ENCODE results near the gene DCAF6.

DCAF6 gene

DNA sequence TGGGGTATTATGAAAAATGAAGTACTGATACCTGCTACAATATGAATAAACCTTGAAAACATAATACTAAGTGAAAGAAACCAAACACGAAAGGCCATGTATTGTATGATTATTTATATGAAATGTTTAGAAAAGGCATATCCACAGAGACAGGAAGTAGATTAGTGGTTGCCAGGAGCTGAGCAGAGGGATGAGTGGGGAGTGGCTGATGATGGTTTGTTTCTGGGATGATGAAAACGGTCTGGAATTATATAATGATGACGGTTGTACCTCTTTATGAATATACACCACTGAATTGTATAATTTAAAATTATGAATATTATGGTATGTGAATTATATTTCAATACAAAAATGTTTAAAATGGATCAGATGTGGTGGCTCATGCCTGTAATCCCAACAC lies 64.2 kb downstream of the DCAF6 start:
- Mint-ChIP-seq H3K4me1 (ENCODE audit: low read depth) (no peaks in the 10 kb centered on the region), H3K36me3 (ENCODE audit: low read depth) (peaks cover 43% of the 10 kb centered on the region), H3K27ac (no peak overlapping the region), H3K4me3 (no peak overlapping the region), H3K27me3 (no peaks in the 10 kb centered on the region), H3K9me3 (no peaks in the 10 kb centered on the region)
- DNase-seq = no peak

DNA sequence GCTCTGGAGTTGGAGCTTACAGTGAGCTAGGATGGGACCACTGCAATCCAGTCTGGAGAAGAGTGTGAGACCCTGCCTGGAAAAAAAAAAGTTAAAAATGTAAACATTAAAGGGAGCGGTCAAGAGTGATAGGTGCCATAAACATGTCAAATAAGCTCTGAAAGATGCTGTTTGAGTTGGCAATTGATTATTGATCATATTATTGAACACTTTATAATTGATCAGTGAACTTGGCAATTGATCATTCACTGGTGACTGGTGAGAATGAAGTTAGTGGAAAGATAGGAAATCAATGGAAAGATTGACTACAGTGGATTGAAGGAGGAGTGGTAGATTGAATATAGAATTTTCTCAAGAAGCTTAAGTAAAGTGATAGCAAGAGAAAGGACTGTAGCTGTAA lies 64.7 kb downstream of the DCAF6 start:
- DNase-seq = no peak
- Mint-ChIP-seq H3K9me3 (no peaks in the 10 kb centered on the region), H3K36me3 (ENCODE audit: low read depth) (peaks cover 41% of the 10 kb centered on the region), H3K27ac (no peak overlapping the region), H3K4me3 (no peak overlapping the region), H3K4me1 (ENCODE audit: low read depth) (no peaks in the 10 kb centered on the region), H3K27me3 (no peaks in the 10 kb centered on the region)

DNA sequence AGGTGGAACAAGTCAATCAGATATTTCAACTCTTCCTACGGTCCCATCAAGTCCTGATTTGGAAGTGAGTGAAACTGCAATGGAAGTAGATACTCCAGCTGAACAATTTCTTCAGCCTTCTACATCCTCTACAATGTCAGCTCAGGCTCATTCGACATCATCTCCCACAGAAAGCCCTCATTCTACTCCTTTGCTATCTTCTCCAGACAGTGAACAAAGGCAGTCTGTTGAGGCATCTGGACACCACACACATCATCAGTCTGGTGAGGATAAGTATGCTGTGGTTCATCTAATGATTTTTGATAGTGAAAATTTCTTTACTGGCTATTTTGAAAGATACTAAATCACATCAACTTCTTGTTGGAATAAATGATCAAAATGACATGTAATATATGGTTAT lies 68.0 kb downstream of the DCAF6 start:
- no peak for DNase-seq
- peaks cover 46% of the 10 kb centered on the region for H3K36me3 Mint-ChIP-seq (ENCODE audit: low read depth)
- no peaks in the 10 kb centered on the region for H3K27me3 Mint-ChIP-seq
- no peaks in the 10 kb centered on the region for H3K9me3 Mint-ChIP-seq
- no peak overlapping the region for H3K4me3 Mint-ChIP-seq
- H3K4me1 Mint-ChIP-seq (ENCODE audit: low read depth) = no peaks in the 10 kb centered on the region
- peak overlapping the region; percentile 19 for H3K27ac Mint-ChIP-seq

DNA sequence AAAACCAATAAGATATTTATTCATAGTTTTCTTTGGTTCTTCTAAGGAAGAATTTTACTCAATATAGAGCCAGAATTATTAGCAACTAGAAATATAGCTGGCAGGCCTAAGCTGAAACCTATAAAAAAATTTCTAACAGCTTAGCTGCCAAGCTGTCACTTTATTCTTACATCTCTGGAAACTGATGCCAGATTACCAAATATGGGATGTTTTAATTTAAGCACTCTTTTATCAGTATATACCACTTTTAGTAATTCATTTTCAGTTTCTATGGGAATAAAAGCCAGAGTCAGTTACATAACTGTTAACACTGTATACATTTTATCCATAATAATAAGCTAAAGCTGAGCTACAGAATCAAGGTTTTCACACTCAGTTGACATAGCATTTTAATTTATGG lies 69.0 kb downstream of the DCAF6 start:
- no peak for DNase-seq
- no peak overlapping the region for H3K27ac Mint-ChIP-seq
- no peaks in the 10 kb centered on the region for H3K9me3 Mint-ChIP-seq
- H3K4me1 Mint-ChIP-seq (ENCODE audit: low read depth) = no peaks in the 10 kb centered on the region
- no peak overlapping the region for H3K4me3 Mint-ChIP-seq
- no peaks in the 10 kb centered on the region for H3K27me3 Mint-ChIP-seq
- H3K36me3 Mint-ChIP-seq (ENCODE audit: low read depth) = peaks cover 41% of the 10 kb centered on the region

DNA sequence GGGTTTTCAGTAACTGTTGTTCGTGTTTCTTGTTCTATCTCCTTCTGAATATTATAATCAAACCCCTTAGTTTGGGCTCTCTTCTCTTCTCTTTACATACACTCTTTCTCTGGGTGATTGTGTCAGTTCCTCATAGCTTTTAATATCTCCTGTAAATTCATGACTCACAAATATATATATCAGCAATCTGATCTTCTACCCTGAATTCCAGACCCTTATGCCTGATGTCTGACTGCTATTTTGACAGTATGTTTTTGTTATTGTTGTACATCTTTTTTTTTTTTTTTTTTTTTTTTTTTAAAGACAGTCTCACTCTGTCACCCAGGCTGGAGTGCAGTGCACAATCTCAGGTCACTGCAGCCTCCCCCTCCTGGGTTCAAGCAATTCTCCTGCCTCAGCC lies 71.2 kb downstream of the DCAF6 start:
- Mint-ChIP-seq H3K4me1 (ENCODE audit: low read depth) (no peaks in the 10 kb centered on the region), H3K9me3 (no peaks in the 10 kb centered on the region), H3K36me3 (ENCODE audit: low read depth) (peaks cover 49% of the 10 kb centered on the region), H3K4me3 (no peak overlapping the region), H3K27ac (no peak overlapping the region), H3K27me3 (no peaks in the 10 kb centered on the region)
- DNase-seq = no peak

DNA sequence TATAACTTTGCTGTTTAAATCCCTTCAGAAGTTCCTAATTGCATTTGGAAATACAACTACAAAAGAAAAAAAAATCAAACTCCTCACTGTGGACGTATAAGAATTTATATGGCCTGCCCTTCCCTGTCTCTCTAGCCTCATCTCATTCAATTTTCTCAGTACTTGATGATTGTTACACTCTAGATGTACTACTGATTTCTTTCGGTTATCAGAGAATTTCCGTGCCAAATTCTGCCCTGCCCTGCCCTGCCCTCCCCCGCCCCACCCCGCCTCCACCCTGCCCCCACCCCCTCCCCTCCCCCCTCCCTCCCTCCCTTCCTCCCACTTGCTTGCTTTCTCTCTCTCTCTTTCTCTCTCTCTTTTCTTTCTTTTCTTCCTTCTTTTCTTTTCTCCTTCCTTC lies 72.1 kb downstream of the DCAF6 start:
- H3K36me3 Mint-ChIP-seq (ENCODE audit: low read depth) = peaks cover 53% of the 10 kb centered on the region

DNA sequence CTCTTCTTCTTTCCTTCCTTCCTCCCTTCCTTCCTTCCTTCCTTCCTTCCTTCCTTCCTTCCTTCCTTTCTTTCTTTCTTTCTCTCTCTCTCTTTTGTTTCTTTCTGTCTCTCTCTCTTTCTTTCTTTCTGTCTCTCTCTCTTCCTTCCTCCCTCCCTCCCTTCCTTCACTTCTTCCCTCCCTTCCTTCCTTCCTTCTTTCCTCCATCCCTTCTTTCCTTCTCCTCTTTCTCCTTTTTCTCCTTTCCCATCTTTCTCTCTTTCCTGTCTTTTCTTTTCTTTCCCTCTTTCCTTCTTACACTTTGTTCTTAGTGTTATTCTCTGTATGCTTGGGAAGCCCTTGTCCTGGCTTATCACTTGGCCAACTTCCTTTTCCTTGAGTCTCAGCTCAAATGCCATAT lies 72.8 kb downstream of the DCAF6 start:
- Mint-ChIP-seq H3K4me1 (ENCODE audit: low read depth) (no peaks in the 10 kb centered on the region), H3K9me3 (no peaks in the 10 kb centered on the region), H3K27ac (peak overlapping the region; percentile 19), H3K36me3 (ENCODE audit: low read depth) (peaks cover 52% of the 10 kb centered on the region), H3K4me3 (no peak overlapping the region), H3K27me3 (no peaks in the 10 kb centered on the region)
- DNase-seq = no peak

More for the DNA sequence above, 72.1 kb downstream of the DCAF6 start:
- Mint-ChIP-seq H3K9me3 (no peaks in the 10 kb centered on the region), H3K27ac (no peak overlapping the region), H3K4me1 (ENCODE audit: low read depth) (no peaks in the 10 kb centered on the region), H3K27me3 (no peaks in the 10 kb centered on the region), H3K4me3 (no peak overlapping the region)
- no peak for DNase-seq

DNA sequence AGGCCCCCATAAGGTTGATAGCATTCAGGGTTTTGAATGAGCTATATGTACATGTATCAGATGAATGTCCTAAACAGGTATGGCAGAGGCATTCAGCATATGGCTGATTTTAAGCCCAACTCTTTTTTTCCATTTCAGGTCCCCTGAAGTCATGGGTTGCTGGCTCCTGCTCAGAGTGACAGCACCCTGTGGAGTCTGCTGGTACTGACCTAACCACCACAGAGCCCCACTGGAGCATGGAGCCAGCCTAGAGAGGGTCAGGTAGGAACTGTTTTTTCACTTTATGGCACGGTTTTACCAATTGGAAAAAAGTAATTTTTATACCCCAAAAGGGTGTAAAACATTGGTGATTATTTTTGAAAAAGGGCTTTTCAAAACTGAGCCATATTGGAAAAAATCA lies 82.9 kb downstream of the DCAF6 start:
- no peak for DNase-seq
- H3K4me1 Mint-ChIP-seq (ENCODE audit: low read depth) = no peaks in the 10 kb centered on the region
- H3K36me3 Mint-ChIP-seq (ENCODE audit: low read depth) = peaks cover 51% of the 10 kb centered on the region
- no peak overlapping the region for H3K27ac Mint-ChIP-seq
- no peaks in the 10 kb centered on the region for H3K27me3 Mint-ChIP-seq
- H3K4me3 Mint-ChIP-seq = no peak overlapping the region
- no peaks in the 10 kb centered on the region for H3K9me3 Mint-ChIP-seq

DNA sequence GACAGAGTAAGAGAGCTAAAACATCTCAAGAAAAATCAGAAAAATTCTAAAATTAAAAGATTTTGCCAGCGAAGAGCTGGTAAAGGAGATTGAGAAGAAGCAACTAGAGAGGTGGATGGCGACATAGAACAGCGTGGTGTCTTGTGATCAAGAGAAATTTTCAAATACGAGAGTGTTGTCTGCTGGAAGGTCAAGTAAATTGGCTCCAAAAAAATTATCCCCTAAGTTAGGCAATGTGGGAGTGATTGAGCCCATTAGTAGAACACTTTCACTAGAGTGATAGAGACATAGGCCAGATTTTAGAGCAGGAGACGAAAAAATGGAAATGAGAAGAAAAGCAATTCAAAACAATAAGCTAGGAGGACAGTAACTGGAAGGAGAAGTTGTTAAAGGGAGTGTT lies 94.7 kb downstream of the DCAF6 start:
- no peaks in the 10 kb centered on the region for H3K4me1 Mint-ChIP-seq (ENCODE audit: low read depth)
- H3K9me3 Mint-ChIP-seq = no peaks in the 10 kb centered on the region
- no peak overlapping the region for H3K27ac Mint-ChIP-seq
- no peaks in the 10 kb centered on the region for H3K27me3 Mint-ChIP-seq
- no peak overlapping the region for H3K4me3 Mint-ChIP-seq
- peaks cover 11% of the 10 kb centered on the region for H3K36me3 Mint-ChIP-seq (ENCODE audit: low read depth)
- no peak for DNase-seq

DNA sequence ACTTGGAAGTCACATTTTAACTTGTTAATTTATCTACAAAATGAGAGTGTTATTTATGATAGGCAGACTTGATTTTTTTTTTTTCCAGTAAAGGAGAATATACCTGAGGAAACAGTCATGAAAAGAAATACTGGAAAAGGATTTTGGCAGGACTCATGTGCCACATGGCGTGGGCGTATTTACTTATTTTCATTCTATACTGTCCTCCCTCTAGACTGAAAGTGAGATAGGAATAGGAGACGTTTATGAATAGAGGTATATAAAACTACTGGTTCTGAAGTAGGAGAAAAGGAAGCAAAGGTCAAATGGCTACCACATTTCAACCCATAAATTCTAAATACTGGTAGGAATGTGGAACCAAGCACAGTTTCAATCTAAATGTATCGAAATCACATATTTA lies 95.1 kb downstream of the DCAF6 start:
- H3K9me3 Mint-ChIP-seq = no peaks in the 10 kb centered on the region
- H3K36me3 Mint-ChIP-seq (ENCODE audit: low read depth) = peaks cover 11% of the 10 kb centered on the region
- H3K4me1 Mint-ChIP-seq (ENCODE audit: low read depth) = no peaks in the 10 kb centered on the region
- H3K4me3 Mint-ChIP-seq = no peak overlapping the region
- no peak for DNase-seq
- H3K27ac Mint-ChIP-seq = no peak overlapping the region
- H3K27me3 Mint-ChIP-seq = no peaks in the 10 kb centered on the region

DNA sequence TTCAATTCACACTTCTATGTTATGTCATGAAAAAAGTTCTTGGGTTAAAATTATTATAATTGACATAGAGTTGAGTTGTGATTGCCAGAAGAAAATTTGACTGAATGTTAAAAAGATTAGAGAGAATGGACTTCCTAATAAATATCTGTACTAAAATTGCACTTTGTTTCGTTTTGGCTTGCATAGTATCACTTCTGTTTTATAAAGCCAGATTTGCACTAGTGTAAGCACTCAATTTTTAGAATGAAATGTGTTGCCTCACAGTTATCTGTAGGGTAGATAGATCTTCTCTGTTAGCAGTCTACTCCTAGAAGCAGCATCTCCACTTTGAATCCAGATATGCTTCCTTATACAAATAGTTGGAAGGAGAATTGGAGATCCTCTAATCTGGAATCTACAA lies 95.5 kb downstream of the DCAF6 start:
- Mint-ChIP-seq H3K27ac (no peak overlapping the region), H3K9me3 (no peaks in the 10 kb centered on the region), H3K27me3 (no peaks in the 10 kb centered on the region), H3K36me3 (ENCODE audit: low read depth) (peaks cover 11% of the 10 kb centered on the region), H3K4me1 (ENCODE audit: low read depth) (no peaks in the 10 kb centered on the region), H3K4me3 (no peak overlapping the region)
- no peak for DNase-seq

DNA sequence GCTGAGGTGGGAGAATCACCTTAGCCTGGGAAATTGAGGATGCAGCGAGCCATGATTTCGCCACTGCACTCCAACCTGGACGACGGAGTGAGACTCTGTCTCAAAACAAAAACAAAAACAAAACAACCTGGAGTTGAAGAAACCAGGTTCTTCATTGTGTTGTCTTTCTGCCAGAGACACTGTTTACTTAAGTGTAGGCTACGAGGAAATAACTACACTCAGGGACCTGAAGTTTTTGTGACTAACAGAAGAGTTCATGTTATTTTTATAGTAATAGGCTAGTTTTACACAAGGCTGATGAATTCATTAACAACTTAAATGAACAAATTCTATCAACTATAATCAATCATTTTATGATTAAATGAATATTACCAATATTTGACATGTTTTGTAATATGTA lies 98.9 kb downstream of the DCAF6 start:
- H3K27ac Mint-ChIP-seq = no peak overlapping the region
- H3K9me3 Mint-ChIP-seq = no peaks in the 10 kb centered on the region
- H3K27me3 Mint-ChIP-seq = no peaks in the 10 kb centered on the region
- no peak overlapping the region for H3K4me3 Mint-ChIP-seq
- H3K36me3 Mint-ChIP-seq (ENCODE audit: low read depth) = peaks cover 10% of the 10 kb centered on the region
- no peaks in the 10 kb centered on the region for H3K4me1 Mint-ChIP-seq (ENCODE audit: low read depth)
- no peak for DNase-seq

DNA sequence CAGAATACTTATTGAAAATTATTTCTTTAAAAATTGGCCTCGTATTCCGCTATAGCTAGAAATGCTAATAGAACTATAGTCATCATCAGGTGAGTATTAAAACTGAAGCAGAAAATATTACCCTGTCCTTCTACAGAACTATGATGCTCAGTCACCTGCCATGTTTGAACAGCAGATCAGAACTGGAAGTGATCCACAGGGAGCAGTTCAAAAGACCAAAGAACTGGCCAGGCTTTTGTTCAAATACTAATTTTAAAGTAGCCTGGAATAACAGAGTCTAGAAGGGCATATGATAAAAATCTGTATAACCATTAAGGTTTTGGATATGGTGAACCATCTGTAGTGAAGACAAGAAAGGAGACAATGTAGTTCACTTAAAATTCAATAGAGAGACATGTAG lies 105.9 kb downstream of the DCAF6 start:
- peaks cover 44% of the 10 kb centered on the region for H3K36me3 Mint-ChIP-seq (ENCODE audit: low read depth)
- no peak overlapping the region for H3K27ac Mint-ChIP-seq
- no peaks in the 10 kb centered on the region for H3K27me3 Mint-ChIP-seq
- H3K4me3 Mint-ChIP-seq = no peak overlapping the region
- H3K9me3 Mint-ChIP-seq = no peaks in the 10 kb centered on the region
- DNase-seq = no peak
- no peaks in the 10 kb centered on the region for H3K4me1 Mint-ChIP-seq (ENCODE audit: low read depth)

DNA sequence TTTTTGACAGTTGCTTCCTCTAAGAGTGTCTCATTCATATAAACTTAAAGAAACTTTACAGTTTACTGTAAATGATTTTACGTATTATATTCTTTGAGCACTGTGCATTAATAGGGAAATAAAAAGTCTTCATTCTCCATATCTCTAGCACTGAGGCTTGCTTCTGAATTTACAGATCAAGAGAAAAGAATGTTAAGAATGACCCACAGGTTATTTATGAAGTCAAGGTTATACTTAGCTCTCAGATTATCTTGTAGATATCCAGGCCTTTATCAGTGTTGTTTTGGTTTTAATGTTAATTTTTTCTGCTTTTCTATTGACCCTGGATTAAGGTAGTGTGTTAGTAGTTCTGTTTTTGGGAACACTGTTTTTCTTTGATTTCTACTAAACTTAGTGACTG lies 108.8 kb downstream of the DCAF6 start:
- H3K4me3 Mint-ChIP-seq = no peak overlapping the region
- peaks cover 55% of the 10 kb centered on the region for H3K36me3 Mint-ChIP-seq (ENCODE audit: low read depth)
- H3K27me3 Mint-ChIP-seq = no peaks in the 10 kb centered on the region
- DNase-seq = no peak
- H3K9me3 Mint-ChIP-seq = no peaks in the 10 kb centered on the region
- no peak overlapping the region for H3K27ac Mint-ChIP-seq
- no peaks in the 10 kb centered on the region for H3K4me1 Mint-ChIP-seq (ENCODE audit: low read depth)

DNA sequence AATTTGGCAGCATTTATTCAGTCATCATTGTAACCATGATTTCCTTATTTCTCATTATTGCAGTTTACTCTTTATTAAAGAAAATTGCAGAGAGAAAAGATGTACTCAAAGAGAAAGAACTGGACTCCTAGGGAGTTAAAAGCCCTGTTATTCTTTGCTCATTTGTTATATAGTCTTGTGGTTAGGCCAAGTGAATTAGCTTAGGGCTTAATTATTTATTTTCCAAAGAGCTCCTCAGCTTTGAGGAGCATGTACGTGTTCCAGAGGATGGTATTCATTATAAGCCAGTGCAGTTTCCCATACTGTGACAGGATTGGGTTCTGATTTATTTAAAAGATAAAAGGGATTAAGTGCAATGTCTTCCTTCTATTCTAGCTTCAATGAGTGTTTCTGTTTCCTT lies 113.8 kb downstream of the DCAF6 start:
- Mint-ChIP-seq H3K9me3 (no peaks in the 10 kb centered on the region), H3K36me3 (ENCODE audit: low read depth) (peaks cover 38% of the 10 kb centered on the region), H3K4me1 (ENCODE audit: low read depth) (peaks cover 2% of the 10 kb centered on the region), H3K27me3 (no peaks in the 10 kb centered on the region), H3K27ac (no peak overlapping the region), H3K4me3 (no peak overlapping the region)
- DNase-seq = no peak

DNA sequence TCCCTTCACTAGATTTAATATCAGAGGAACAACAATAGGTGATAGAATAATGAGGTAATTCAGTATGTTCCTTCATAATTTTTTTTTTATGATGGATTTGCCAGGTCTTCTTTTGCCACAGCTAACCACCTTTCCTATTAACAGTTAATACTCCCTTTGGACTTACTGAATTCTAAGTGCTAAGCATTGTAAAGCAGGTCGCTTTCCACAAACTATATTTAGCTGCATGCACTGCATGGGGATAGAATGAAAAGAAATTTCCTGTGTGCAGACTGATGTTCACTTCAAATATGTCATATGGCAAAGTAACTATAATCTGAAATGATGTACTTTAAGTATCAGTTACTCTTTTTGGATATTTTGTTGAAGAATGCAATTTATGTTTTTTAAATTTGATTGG lies 114.4 kb downstream of the DCAF6 start:
- H3K36me3 Mint-ChIP-seq (ENCODE audit: low read depth) = peaks cover 38% of the 10 kb centered on the region
- no peak for DNase-seq
- peaks cover 2% of the 10 kb centered on the region for H3K9me3 Mint-ChIP-seq
- H3K4me3 Mint-ChIP-seq = no peak overlapping the region
- H3K4me1 Mint-ChIP-seq (ENCODE audit: low read depth) = peaks cover 2% of the 10 kb centered on the region
- H3K27me3 Mint-ChIP-seq = no peaks in the 10 kb centered on the region
- H3K27ac Mint-ChIP-seq = no peak overlapping the region
